Measurements from ENCODE around the gene CCR7. TPM values are rescaled to one million over a fixed set of nuclear protein-coding genes. Genes with fewer than 3 reads are reported as not detected.

The CCR7 gene
- total and polyA plus RNA-seq, 2 of the 13 experiments (the other 11 are each of a cell fraction or from before 2014, with no cell fraction given) = 0.04 to 0.53 TPM

GRCh38 chr17:40548982-40549685 is 16.1 kb downstream of the CCR7 start (continued):
- TF ChIP-seq ZNF609 (CRISPR knock-in tag; IDR thresholded peaks at IDR 0.05; ENCODE audit: borderline replicate concordance) (peak; percentile 98), AKAP8 (CRISPR knock-in tag; IDR thresholded peaks at IDR 0.05) (no peak), SALL1 (CRISPR knock-in tag; IDR thresholded peaks at IDR 0.05) (peak; percentile 100), HIC2 (CRISPR knock-in tag; IDR thresholded peaks at IDR 0.05; ENCODE audit: low read depth) (peak; percentile 98), ZNF780A (CRISPR knock-in tag; IDR thresholded peaks at IDR 0.05) (no peak), ZSCAN31 (CRISPR knock-in tag; IDR thresholded peaks at IDR 0.05; ENCODE audit: low read depth) (peak; percentile 73), ZNF672 (CRISPR knock-in tag; IDR thresholded peaks at IDR 0.05) (no peak), ZNF407 (CRISPR knock-in tag; IDR thresholded peaks at IDR 0.05; ENCODE audit: not compliant biosample characterization) (no peak), HNRNPH1 (optimal IDR thresholded peaks at IDR 0.05; ENCODE audit: low read depth, low read length) (no peak), CREB1 (IDR thresholded peaks at IDR 0.05) (0 out of 2 replicates have a peak, but pooled peaks have one; percentile 25), CREB1 (CRISPR knock-in tag; IDR thresholded peaks at IDR 0.05) (peak; percentile 80), CHD4 (IDR thresholded peaks at IDR 0.05; ENCODE audit: borderline replicate concordance, low read length) (peak; percentile 86; the same call in 1 of the 2 replicates), ZSCAN9 (CRISPR knock-in tag; IDR thresholded peaks at IDR 0.05; ENCODE audit: borderline replicate concordance) (peak; percentile 97), ZNF224 (CRISPR knock-in tag; IDR thresholded peaks at IDR 0.05) (peak; percentile 86)
